ENCODE data around the gene SF3B2.

The SF3B2 gene

DNA sequence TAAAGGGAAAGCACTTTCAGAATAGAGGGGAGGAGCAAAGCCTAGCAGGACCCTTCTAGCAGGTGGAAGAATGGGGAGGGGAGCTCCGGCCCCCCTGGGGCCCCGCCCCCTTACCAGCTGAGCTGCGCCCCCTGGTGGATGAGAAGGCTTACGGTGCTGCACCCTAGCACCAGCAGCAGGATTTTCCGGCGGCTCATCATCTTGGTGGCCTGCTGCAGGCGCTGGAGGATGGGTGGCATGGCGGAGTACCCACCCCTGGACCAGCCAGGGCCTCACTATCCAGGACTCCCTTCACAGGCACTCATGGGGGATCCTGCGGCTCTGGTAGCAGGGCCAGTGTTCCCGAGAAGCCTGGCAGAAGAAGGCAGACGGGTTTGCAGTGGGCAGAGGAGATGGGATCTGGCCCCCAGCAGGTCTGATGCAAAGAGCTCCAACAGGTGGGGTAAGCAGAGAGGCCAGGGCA lies 7.0 kb upstream of the SF3B2 start:
- in situ Hi-C loops (cut with MboI; ENCODE audit: low pct_unique_long_range_greater_than_20kb, low sequenced_read_pairs): no loop called here
- DNase-seq: peak; percentile 78

DNA sequence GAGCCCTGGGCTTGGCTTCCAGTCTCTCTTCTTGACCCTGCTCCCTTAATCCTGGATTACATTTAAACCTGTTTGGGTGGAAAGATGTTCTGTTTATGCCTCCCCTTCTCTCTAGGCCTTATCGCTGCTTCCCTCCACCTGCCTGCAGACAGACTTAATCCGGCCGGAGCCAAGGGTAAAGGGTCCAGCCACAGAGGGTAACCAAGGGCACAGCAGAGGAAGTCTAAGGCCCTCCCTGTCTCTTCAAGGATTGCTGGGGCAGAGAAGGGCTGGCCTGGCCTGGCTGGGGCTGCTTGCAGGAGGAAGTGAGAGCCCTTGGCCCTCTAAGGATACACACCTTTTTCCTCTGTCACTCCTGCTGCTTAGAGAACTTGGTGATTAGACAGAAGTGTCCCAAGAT lies 5.3 kb upstream of the SF3B2 start:
- no peak for DNase-seq
- in situ Hi-C loops (cut with MboI; ENCODE audit: low pct_unique_long_range_greater_than_20kb, low sequenced_read_pairs): no loop called here

DNA sequence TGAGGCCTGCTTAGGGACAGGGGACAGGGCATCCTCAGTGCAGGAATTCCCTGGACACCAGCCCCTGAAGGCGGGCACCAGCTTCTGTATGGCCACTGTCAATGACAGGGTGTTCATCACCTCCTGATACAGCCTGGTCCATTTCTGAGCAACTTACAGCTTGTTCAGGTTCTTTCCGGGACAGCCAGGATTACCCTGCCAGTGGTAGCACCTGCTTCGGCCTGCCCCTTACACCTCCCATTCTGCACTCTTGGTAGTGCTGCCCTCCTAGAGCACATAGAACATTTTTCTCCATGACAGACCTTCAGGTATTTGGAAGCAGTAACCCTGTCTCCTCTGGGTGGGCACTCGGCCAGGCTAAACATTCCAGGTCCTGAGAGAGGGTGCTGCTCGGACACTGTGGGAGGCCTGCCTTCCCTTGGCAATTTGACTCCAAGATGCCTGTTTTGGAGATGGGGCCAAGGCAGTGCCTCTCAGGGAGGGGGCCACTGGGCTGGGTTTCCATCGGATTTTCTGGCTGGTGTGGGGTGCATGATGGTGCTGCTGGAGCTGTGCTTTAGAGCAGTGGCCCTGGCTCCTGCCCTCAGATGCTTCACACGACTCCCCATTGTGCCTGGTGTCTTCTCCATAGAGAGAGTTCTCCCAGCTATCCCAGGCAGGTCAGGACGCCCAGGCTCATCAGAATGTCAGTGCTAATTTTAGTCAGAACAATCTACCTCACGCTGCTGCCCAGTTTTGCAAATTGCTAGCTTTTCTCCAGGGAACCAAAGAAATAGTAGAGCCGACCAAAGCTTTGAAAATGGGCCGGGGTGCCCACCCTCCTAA lies 4.4 kb upstream of the SF3B2 start:
- DNase-seq: no peak
- in situ Hi-C loops (cut with MboI; ENCODE audit: low pct_unique_long_range_greater_than_20kb, low sequenced_read_pairs): no loop called here

DNA sequence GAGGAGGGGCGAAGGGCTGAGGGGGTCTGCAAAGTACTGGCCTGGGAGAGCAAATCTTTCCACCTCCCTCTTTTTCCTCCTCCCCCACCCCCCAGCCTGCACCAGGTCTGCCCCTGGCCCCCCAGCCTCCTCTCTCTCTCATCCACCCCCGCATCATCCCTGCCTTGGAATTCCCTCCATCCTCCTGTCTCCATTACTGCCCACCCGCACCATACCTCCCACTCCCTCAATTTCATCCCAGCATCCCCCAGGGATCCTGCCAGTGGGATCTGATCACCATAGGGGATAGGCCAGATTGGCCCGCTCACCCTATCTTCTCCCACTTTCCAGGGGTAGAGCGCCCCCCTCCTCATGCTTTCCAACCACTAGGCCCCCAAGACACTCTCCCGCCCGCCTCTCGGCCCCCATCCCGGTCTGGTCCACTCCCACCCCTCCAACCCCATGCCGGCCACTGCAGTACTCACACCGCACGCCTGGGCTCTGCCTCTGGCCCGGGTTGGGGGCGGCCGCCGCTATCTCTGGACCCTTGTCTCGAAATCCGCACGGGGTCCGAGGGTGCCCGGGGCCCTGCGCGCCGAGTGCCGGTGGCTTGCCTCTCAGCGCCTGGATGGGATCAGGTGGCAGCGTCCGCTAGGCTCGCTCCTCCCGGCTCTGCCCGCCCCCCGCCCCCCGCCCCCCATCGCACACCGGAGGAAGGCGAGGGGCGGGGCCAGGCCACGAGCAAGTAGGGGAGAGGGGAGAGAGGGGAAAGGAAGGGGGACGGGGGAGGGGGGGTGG lies 3.4 kb upstream of the SF3B2 start, which contains the start of gene GAL3ST3:
Gene GAL3ST3 (minus strand): TSS at position 615 of the 777 bp plus-strand sequence. CDS start 3,746 bp downstream, outside the sequence.
- in situ Hi-C loops (cut with MboI; ENCODE audit: low pct_unique_long_range_greater_than_20kb, low sequenced_read_pairs): no loop called here
- no peak for DNase-seq

DNA sequence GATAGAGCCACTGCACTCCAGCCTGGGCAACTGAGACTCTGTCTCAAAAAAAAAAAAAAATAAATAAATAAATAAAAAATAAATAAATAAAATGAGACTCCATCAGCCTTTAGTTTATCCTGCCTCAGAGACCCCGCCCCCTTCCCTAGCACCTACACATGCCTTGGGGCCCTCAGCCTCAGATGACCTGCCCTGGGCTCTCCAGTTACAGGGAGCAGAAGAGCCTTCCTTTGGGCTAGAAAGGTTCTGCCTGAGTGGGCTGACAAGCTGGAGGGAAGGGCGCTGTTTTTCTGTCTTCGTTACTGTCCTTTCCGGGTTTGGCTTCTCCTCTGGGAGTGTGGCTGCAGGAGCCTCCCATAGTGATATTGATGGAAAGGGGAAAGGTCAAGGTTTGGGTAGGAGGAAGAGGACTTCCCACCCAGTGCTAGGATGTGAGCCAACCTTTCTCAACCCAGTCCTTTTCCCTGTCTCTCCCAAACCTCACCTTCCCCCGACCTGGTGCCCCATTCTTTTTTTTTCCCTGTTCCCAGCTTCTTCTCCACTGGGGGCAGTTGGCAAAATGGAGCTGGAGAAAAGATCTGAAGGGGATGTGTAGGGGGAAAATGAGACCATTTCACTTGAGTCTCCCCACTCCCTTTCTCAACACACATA lies 1.5 kb upstream of the SF3B2 start:
- in situ Hi-C loops (cut with MboI; ENCODE audit: low pct_unique_long_range_greater_than_20kb, low sequenced_read_pairs): no loop called here
- DNase-seq: no peak

DNA sequence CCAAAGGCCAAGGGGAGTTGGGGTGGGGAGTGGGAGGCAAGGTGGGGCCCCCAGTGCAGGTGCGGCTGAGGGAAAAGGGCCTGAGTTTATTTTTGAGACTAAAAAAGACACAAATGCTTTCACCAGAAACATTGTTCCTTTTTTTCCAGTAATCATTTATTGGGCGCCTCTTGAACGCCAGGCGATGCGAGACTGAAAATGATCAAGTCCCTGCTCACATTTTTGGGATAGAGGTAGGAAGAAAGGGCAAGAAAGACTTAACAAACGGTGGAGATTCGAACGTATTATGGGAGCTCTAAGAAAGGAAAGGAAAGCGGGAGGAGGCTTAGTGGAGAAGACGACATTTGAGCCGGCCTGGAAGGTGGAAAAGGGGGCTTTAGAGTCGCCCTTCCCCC lies 796 bp upstream of the SF3B2 start:
- in situ Hi-C loops (cut with MboI; ENCODE audit: low pct_unique_long_range_greater_than_20kb, low sequenced_read_pairs): no loop called here
- DNase-seq: no peak

DNA sequence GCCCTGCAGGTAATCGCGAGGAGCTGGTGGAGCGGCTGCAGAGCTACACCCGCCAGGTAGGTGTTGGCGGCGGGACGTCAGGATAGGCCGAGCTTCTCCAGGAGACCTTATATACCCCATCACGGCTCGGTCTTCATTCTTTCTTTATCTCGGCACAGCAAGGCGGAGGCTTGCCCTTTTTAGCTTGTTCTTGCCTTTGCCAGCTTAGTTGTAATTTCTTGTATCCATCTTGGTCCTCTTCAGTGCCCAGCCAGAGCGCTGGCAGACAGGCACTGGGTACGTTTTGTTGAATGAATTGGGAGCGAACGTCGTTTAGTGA lies 459 bp downstream of the SF3B2 start:
- in situ Hi-C loops (cut with MboI; ENCODE audit: low pct_unique_long_range_greater_than_20kb, low sequenced_read_pairs): no loop called here

DNA sequence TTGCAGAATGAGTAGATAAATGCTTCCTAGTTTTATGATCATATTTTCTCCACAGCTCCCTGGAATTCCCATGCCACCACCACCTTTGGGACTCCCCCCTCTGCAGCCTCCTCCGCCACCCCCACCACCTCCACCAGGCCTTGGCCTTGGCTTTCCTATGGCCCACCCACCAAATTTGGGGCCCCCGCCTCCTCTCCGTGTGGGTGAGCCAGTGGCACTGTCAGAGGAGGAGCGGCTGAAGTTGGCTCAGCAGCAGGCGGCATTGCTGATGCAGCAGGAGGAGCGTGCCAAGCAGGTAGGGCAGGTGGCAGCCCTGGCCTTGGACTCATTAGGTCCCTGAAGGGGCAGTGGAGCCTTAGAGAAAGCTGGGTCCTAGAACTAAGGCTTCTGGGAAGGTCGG lies 2.9 kb downstream of the SF3B2 start:
- in situ Hi-C loops (cut with MboI; ENCODE audit: low pct_unique_long_range_greater_than_20kb, low sequenced_read_pairs): no loop called here

More for the DNA sequence above, 459 bp downstream of the SF3B2 start:
- DNase-seq: no peak

DNA sequence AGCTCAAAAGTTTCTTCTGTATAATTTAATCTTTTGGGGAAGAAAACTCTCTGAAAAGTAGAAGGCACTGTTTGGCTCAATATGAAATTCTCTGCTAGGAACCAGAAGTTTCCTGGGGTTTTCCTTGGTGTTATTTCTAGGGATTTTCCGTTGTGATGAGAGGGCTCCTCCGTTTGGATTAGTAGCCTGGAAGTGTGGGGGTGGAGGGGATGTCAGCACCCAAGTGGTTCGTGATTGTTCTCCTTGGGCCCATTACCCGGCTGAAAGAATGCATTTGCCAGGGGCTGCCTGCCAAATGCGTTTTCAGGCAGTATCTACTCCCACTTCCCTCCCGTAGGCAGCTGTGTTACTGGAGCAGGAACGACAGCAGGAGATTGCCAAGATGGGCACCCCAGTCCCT lies 4.3 kb downstream of the SF3B2 start:
- in situ Hi-C loops (cut with MboI; ENCODE audit: low pct_unique_long_range_greater_than_20kb, low sequenced_read_pairs): no loop called here
- DNase-seq: no peak

More for the DNA sequence above, 2.9 kb downstream of the SF3B2 start:
- no peak for DNase-seq

DNA sequence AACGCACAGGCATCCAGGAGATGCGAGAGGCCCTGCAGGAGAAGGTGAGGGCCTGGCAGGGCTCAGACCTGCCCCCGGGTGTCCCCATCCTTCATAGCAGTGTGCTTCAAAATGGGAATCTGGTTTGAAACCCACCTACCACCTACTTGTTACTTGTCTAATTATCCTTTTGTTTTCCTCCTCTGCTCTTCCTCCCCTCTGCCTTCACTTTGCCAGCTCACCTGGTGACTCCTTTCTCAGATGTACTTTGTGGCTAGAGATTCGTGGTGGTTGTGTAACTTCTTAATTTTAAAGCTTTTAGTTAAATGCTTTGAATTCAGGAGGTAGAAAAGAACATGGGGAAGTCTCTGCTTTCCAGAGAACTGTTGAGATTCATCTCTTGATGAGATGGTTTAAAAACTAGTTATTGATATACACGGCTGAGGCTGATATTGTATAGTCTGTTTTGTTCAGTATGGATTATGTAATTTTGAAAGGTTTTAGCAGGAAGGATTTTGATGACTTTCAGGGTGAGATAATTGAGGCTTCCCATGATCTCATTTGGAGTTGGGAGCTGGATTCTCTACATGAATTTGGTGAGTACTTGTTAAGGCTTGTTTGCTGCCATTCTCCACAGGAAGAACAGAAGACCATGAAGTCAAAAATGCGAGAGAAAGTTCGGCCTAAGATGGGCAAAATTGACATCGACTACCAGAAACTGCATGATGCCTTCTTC lies 8.0 kb downstream of the SF3B2 start:
- in situ Hi-C loops (cut with MboI; ENCODE audit: low pct_unique_long_range_greater_than_20kb, low sequenced_read_pairs): no loop called here
- DNase-seq: no peak

DNA sequence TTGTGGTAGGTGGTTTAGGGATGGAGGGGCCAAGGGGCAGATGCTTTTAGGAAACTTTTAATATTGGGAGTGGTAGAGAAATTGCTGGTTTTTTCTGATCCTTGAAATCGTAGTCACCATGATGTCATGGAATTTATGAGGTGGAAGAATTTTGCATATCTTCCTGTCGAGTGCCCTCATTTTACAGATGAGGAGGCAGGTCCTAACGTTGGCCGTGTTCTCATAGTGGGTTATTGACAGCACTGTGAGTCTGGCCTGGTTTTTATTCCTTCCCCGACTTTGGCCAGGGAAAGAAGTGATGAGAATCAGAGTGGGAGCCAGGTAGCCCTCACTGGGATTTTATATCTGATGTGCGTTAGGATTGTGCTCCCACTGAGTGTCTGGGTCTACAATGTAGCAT lies 9.1 kb downstream of the SF3B2 start:
- in situ Hi-C loops (cut with MboI; ENCODE audit: low pct_unique_long_range_greater_than_20kb, low sequenced_read_pairs): no loop called here
- DNase-seq: no peak

DNA sequence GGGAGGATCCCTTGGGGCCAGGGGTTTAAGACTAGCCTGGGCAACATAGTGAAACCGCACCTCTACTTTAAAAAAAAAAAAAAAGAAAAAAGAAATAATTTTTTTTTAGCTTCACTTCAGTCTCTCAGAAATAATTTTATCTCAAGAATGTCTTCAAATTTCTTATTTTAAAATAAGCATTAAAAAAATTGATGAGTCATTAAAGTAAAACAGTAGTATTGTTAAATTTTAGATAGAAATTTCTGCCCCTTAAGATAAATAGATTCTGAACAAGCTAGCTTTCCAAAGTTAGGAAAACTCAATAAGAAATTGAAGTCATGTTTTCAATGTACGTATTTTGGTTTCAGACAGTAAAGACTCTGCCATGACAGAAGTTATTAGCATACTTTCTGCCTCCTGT lies 10.2 kb downstream of the SF3B2 start:
- DNase-seq: no peak
- in situ Hi-C loops (cut with MboI; ENCODE audit: low pct_unique_long_range_greater_than_20kb, low sequenced_read_pairs): no loop called here

DNA sequence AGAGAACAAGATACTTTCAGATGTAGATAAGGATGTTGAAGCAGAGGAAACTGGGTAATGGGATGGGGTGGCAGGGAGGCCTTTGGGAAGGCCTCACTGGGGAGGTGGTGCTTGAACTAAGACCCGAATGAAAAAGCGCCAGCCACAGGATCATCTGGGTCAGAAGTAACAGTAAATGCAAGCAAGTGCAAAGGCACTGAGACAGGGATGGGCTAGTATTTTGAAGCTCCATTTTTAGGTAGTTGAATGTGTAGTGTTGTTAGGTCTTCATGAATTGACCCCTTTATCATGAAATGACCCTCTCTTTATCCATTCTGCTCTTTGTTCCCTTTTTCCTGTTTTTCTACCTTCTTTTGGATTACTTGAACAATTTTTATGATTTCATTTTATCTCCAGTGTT lies 11.7 kb downstream of the SF3B2 start:
- no peak for DNase-seq
- in situ Hi-C loops (cut with MboI; ENCODE audit: low pct_unique_long_range_greater_than_20kb, low sequenced_read_pairs): no loop called here

DNA sequence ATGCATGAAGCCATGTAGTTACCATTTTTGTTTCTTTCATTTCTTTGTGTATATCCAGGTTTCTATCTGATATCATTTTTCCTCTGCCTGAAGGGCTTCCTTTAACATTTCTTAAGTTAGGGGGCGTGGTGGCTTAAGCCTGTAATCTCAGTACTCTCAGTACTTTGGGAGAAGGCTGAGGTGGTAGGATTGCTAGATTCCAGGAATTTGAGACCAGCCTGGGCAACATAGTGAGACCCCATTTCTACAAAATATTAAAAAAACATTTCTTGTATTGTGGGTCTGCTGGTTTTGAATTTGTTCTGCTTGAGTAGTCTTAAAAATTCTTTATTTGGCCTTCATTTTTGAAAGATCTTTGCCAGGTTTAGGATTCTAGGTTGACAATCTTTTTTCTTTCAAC lies 12.4 kb downstream of the SF3B2 start:
- no peak for DNase-seq
- in situ Hi-C loops (cut with MboI; ENCODE audit: low pct_unique_long_range_greater_than_20kb, low sequenced_read_pairs): no loop called here

DNA sequence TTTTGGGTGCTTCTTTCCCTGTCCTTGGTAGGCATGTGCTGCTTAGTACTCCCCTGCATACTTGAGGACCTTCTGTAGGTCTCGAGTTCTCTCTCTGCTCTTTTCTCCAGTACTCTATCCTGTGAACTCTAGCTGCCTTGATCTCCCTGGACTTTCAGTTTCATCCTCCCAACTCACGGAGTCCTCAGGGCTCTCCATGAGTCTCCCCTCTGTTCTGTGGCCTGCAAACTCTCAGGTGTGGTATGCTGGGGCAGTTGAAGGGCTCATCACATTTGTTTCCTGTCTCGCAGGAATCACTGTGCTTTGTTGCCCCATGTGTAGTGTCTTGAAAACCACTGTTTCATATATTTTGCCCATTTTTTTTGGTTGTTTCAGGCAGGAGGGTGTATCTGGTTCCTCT lies 14.6 kb downstream of the SF3B2 start:
- no peak for DNase-seq
- in situ Hi-C loops (cut with MboI; ENCODE audit: low pct_unique_long_range_greater_than_20kb, low sequenced_read_pairs): no loop called here

DNA sequence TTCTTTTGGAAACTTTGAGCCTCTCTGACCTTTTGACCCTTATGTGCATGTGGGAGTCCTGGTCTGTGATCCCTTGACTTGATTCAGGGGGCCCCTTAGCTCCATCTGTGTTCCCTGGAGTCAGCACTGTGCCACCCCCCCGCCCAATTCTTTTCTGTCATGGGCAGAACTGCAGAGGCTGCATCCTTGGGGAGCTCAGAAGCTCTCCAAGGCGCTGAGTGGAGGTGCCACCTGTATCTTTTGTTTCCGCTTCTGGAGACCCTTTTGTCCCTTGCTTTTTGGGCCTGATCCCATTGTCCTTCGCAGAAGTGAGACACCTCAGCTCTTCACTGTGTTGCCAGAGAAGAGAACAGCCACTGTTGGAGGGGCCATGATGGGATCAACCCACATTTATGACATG lies 15.5 kb downstream of the SF3B2 start:
- no peak for DNase-seq
- in situ Hi-C loops (cut with MboI; ENCODE audit: low pct_unique_long_range_greater_than_20kb, low sequenced_read_pairs): no loop called here

DNA sequence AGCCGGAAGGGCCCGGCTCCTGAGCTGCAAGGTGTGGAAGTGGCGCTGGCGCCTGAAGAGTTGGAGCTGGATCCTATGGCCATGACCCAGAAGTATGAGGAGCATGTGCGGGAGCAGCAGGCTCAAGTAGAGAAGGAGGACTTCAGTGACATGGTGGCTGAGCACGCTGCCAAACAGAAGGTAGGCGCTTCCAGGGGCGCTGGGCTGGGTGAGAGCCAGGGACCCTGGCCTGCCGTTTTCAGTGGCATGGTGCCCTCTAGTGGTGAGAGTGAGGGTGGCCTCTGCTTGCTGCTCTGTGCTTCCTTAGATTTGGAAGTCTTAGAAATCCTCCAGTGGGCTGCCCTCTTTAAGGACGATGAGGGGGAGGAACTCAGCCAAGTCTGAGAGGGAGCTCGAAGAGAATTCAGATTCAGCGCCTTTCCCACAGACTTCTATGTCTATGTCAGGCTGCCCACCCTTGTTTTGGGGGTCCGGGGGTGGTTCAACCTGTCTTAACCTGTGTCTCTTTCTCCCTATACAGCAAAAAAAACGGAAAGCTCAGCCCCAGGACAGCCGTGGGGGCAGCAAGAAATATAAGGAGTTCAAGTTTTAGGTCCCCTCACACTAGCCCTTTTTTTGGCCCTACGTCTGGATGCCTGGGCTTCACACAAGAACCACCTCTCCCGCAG lies 16.1 kb downstream of the SF3B2 start:
- DNase-seq: peak; percentile 85
- in situ Hi-C loops (cut with MboI; ENCODE audit: low pct_unique_long_range_greater_than_20kb, low sequenced_read_pairs): no loop called here

DNA sequence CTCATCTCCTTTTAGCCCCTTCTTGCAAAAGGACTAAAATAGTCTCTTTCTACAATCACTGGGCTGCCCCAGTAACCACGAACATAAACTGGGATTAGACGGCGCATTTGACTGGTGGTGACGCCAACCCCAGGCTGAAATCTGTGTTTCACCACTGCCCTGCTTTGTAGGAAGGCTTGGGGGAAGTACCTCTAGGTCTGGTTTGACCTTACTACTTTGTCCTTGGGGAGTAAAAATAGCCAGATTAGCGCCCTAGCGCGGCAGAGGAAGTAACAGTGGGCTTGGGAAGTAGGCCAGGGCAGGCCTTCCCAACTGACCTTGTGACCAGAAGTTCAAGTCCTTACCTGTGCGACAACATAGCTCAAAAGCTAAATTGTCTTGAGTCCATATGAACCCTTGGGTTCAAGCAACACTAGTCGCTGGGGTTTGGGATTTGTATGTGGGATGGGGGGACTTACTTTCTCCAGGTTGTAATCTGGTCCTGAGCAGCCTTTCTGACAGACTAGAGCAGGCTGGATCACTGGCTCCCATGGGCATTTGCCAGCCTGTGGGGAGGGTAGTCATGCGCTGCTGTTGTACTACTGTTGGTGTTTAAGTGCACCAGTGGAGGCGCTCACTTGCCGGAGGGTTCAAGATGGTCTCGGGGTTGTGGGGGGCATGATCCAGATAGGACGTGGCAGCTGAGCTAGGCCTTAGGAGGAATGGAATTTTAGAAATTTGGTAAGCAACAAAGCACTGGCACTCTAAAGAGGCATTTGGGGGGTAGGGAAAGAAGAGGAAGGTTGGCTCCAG lies 17.0 kb downstream of the SF3B2 start:
- in situ Hi-C loops (cut with MboI; ENCODE audit: low pct_unique_long_range_greater_than_20kb, low sequenced_read_pairs): no loop called here

More for the DNA sequence above, 17.0 kb downstream of the SF3B2 start:
- DNase-seq: peak; percentile 27

Measured in KBM-7 (cell line).